Hepatocyte (in vitro differentiated cells): ENCODE measurements around the gene CDADC1. TPM values are rescaled to one million over a fixed set of nuclear protein-coding genes. Genes with fewer than 3 reads are reported as not detected.
A peak's percentile ranks its signal among the peaks of the same experiment; 100 is the strongest.

ENCODE experiments used
- DNase-seq: peaks from one replicate; pipeline ENCODE4 v3.0.0-alpha.2; 2016; ENCODE audit warnings: low spot score
- H2AFZ ChIP-seq: fragments of 200-600 bp; sonication (generic); 2 replicates; pipeline ENCODE4 v1.6.0; 2016; ENCODE audit warnings: antibody characterized with exemption, mild to moderate bottlenecking
- H3K27ac ChIP-seq: fragments of 200-600 bp; sonication (generic); 2 replicates; pipeline ENCODE4 v1.5.1; 2016; ENCODE audit warnings: mild to moderate bottlenecking
- H3K27me3 ChIP-seq: fragments of 200-600 bp; sonication (generic); 2 replicates; pipeline ENCODE4 v1.6.1; 2016
- H3K36me3 ChIP-seq: fragments of 200-600 bp; sonication (generic); replicated peaks from 2 replicates; pipeline ENCODE4 v1.5.1; 2016; ENCODE audit warnings: low read depth; ENCODE audit not compliant: insufficient read depth
- H3K4me1 ChIP-seq: fragments of 200-600 bp; sonication (generic); 2 replicates; pipeline ENCODE4 v1.5.1; 2016; ENCODE audit warnings: mild to moderate bottlenecking, moderate library complexity; ENCODE audit not compliant: insufficient read depth
- H3K4me2 ChIP-seq: fragments of 200-600 bp; sonication (generic); 2 replicates; pipeline ENCODE4 v1.6.0; 2016
- H3K4me3 ChIP-seq: fragments of 200-600 bp; sonication (generic); 2 replicates; pipeline ENCODE4 v1.5.1; 2016; ENCODE audit warnings: mild to moderate bottlenecking
- H3K79me2 ChIP-seq: fragments of 200-600 bp; sonication (generic); 2 replicates; pipeline ENCODE4 v1.6.0; 2017; ENCODE audit warnings: mild to moderate bottlenecking
- H3K9me2 ChIP-seq: fragments of 200-600 bp; sonication (generic); replicated peaks from 2 replicates; pipeline ENCODE4 v1.6.0; 2017; ENCODE audit warnings: mild to moderate bottlenecking; ENCODE audit not compliant: insufficient read depth
- H3K9me3 ChIP-seq: fragments of 200-600 bp; sonication (generic); 2 replicates; pipeline ENCODE4 v1.5.1; 2016; ENCODE audit warnings: low read depth, mild to moderate bottlenecking
- H4K20me1 ChIP-seq: fragments of 200-600 bp; sonication (generic); 2 replicates; pipeline ENCODE4 v1.6.0; 2016; ENCODE audit warnings: mild to moderate bottlenecking; ENCODE audit not compliant: insufficient read depth, poor library complexity, severe bottlenecking
- CTCF ChIP-seq: fragments of 200-600 bp; sonication (generic); IDR thresholded peaks from 2 replicates; pipeline ENCODE4 v1.5.1; 2016; ENCODE audit warnings: antibody characterized with exemption, mild to moderate bottlenecking; ENCODE audit not compliant: poor library complexity
- EZH2 ChIP-seq: fragments of 200-600 bp; sonication (generic); IDR thresholded peaks from 2 replicates; pipeline ENCODE4 v1.6.1; 2016; ENCODE audit warnings: antibody characterized with exemption, mild to moderate bottlenecking, borderline replicate concordance
- EZH2phosphoT487 ChIP-seq: fragments of 200-600 bp; sonication (generic); IDR thresholded peaks from one replicate; pipeline ENCODE4 v1.6.1; 2018; ENCODE audit warnings: antibody characterized with exemption, mild to moderate bottlenecking, low read depth, moderate library complexity; ENCODE audit not compliant: unreplicated experiment, severe bottlenecking
- WGBS: methylation state at CpG from one replicate; pipeline ENCODE4 v1.1.6; 2016; ENCODE audit warnings: low lambda C conversion rate; ENCODE audit errors: missing lambda C conversion rate; 5-methylcytosine and 5-hydroxymethylcytosine counted together
- polyA plus RNA-seq: library from polyadenylated mRNA; unstranded; fragments of >200 nt; fragmentation: Nextera tagmentation; extraction: Ambion mirVana; gene quantifications from 2 replicates; pipeline ENCODE4 v1.2.1, GENCODE V29; 2016
- total RNA-seq: library from RNA; depleted of rRNA; stranded (reverse); fragments of >200 nt; gene quantifications from 2 replicates; pipeline ENCODE4 v1.2.3, GENCODE V29; 2014

Gene CDADC1
- total and polyA plus RNA-seq, 2 experiments from 2014 or later: 4.0 to 7.3 TPM

- Histone ChIP-seq H3K4me2 (peak overlapping the region; percentile 76), H3K79me2 (peaks cover 8% of the 10 kb centered on the region), H3K4me3 (peak overlapping the region; percentile 60), H3K9me3 (no peaks in the 10 kb centered on the region), H3K4me1 (no peaks in the 10 kb centered on the region), H2AFZ (peak overlapping the region; percentile 60), H3K36me3 (no peaks in the 10 kb centered on the region), H3K27ac (peak overlapping the region; percentile 83), H3K27me3 (no peaks in the 10 kb centered on the region), H3K9me2 (no peaks in the 10 kb centered on the region), H4K20me1 (no peaks in the 10 kb centered on the region)
- WGBS: 25% methylated on average over 4 of the region's 4 CpGs
- TF ChIP-seq EZH2phosphoT487 (no peak), EZH2 (no peak), CTCF (no peak)
- DNase-seq: no peak
These were observed 679 bp upstream of the CDADC1 start for GRCh38 chr13:49246850-49247642.

GRCh38 chr13:49248622-49249002 is 887 bp downstream of the CDADC1 start:
- DNase-seq: peak; percentile 6
- no peaks in the 10 kb centered on the region for H3K9me2 ChIP-seq
- whole genome bisulfite sequencing: 7% methylated on average over 6 of the region's 6 CpGs
- H3K4me1 ChIP-seq: no peaks in the 10 kb centered on the region
- no peaks in the 10 kb centered on the region for H3K27me3 ChIP-seq
- no peaks in the 10 kb centered on the region for H3K36me3 ChIP-seq
- peak overlapping the region; percentile 85 for H2AFZ ChIP-seq
- no peaks in the 10 kb centered on the region for H4K20me1 ChIP-seq
- H3K9me3 ChIP-seq: no peaks in the 10 kb centered on the region
- peak overlapping the region; percentile 90 for H3K4me2 ChIP-seq
- peak overlapping the region; percentile 60 for H3K4me3 ChIP-seq
- TF ChIP-seq EZH2phosphoT487 (no peak), CTCF (peak; percentile 35)
- H3K27ac ChIP-seq: peak overlapping the region; percentile 72
- H3K79me2 ChIP-seq: peaks cover 8% of the 10 kb centered on the region

- no peak overlapping the region for H3K4me2 ChIP-seq
- H2AFZ ChIP-seq: no peak overlapping the region
- peaks cover 8% of the 10 kb centered on the region for H3K79me2 ChIP-seq
- no peak overlapping the region for H3K4me3 ChIP-seq
- H4K20me1 ChIP-seq: no peaks in the 10 kb centered on the region
- 96% methylated on average over 5 of the region's 5 CpGs for WGBS
- no peak overlapping the region for H3K27ac ChIP-seq
- TF ChIP-seq EZH2phosphoT487 (no peak), EZH2 (no peak), CTCF (no peak)
- peaks cover 5% of the 10 kb centered on the region for H3K36me3 ChIP-seq
- H3K9me2 ChIP-seq: no peaks in the 10 kb centered on the region
- DNase-seq: no peak
- H3K27me3 ChIP-seq: no peaks in the 10 kb centered on the region
- H3K4me1 ChIP-seq: no peaks in the 10 kb centered on the region
- no peaks in the 10 kb centered on the region for H3K9me3 ChIP-seq
These were observed 3.6 kb downstream of the CDADC1 start for GRCh38 chr13:49251326-49251725.

GRCh38 chr13:49253310-49253709 is 5.6 kb downstream of the CDADC1 start:
- Histone ChIP-seq H4K20me1 (no peaks in the 10 kb centered on the region), H3K4me2 (no peak overlapping the region), H3K9me3 (no peaks in the 10 kb centered on the region), H3K4me1 (no peaks in the 10 kb centered on the region), H2AFZ (no peak overlapping the region), H3K27me3 (no peaks in the 10 kb centered on the region), H3K9me2 (no peaks in the 10 kb centered on the region), H3K36me3 (peaks cover 13% of the 10 kb centered on the region), H3K27ac (no peak overlapping the region), H3K4me3 (no peak overlapping the region), H3K79me2 (peaks cover 8% of the 10 kb centered on the region)
- TF ChIP-seq EZH2phosphoT487 (no peak), CTCF (no peak), EZH2 (no peak)
- no peak for DNase-seq
- 90% methylated on average over 1 of the region's 1 CpG for WGBS
